Neural cell (in vitro differentiated cells): Measurements from ENCODE around the gene CHAC2. TPM values are rescaled to one million over a fixed set of nuclear protein-coding genes. Genes with fewer than 3 reads are reported as not detected.

Experiments used
- polyA plus RNA-seq: library from polyadenylated mRNA; depleted of rRNA; stranded (reverse); fragments of >200 nt; gene quantifications from 2 replicates; pipeline ENCODE4 v1.2.3, GENCODE V29; 2014

The CHAC2 gene
- polyA plus RNA-seq, 1 donor from 2014 or later: 7.7 TPM

Other genes starting within 250 kb of the CHAC2 start
- gene ASB3, start 19.1 kb downstream of the CHAC2 start, polyA plus RNA-seq: 54.3 and 60.4 TPM in 2 replicates
- gene ERLEC1, start 19.2 kb downstream of the CHAC2 start, polyA plus RNA-seq: 88.6 and 89.6 TPM in 2 replicates
- 1.6 TPM in 2 replicates for gene GPR75, start 92.2 kb downstream of the CHAC2 start, polyA plus RNA-seq
- gene PSME4, start 203.2 kb downstream of the CHAC2 start, polyA plus RNA-seq: 20.4 and 23.4 TPM in 2 replicates